GM11168 (cell line): ENCODE measurements around the gene FAM13C.
"Not testable (repeated sequence)": the region's sequence is repeated elsewhere in the genome, so short reads cannot be mapped to it uniquely, and the experiment has no call there.

ENCODE experiments used
- in situ Hi-C: fragments of 300-500 bp; cut with MboI; formaldehyde crosslinking; loops from one replicate; pipeline ENCODE4 v1.12.0; 2022; ENCODE audit warnings: low sequenced_read_pairs; ENCODE audit not compliant: unreplicated experiment

FAM13C gene

DNA sequence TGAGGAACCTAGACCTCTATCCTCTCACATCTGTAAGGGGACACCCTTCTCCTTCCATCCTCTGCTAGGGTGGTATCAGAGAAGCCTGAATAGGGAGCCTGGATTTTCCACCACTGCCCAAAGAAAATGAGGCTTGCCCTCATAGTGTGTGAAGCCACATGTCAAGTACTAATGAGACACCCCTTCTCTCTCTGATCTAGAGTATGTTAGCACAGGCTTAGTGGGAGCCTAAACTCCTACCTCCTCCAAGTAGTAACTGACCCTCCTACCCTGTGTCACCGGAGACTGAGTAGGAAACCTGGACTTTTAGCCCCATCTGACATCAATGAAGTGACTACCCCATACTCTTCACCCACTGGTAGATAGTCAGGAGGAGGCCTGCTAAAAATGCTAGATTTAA is 120.3 kb downstream of the FAM13C start:
- in situ Hi-C loops, result no loop called here

DNA sequence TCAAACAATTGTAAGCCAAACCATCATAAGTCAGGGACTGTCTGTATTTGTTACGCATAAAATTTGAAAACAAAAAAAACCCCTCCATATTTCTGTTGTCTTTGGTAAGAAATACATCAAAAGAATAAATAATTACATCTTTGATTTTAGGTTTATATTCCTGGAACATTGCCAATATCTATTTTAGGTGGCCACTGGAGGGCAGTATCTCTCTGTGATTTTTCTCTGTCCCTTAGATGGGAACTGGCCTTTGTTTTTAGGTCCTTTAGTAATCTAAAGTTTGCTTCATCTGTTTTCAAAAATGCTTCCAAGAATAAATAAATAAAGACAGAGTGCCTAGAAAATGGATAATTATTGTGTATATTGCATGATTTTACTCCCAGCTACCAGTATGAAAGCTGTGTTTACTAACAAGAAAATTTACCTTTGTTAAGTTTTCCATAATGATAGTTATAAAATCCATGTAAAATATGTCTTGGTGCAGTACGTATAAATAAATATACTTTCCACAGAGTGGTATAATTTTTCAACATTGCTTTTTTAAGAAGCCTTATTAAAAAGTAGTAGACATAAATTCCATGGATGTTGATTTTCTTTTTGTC is 121.7 kb downstream of the FAM13C start:
- in situ Hi-C loops, result no loop called here

- in situ Hi-C loops, result not testable (repeated sequence)
These were observed 123.2 kb downstream of the FAM13C start for GRCh38 chr10:59239108-59239507.

GRCh38 chr10:59237775-59238174 is 124.6 kb downstream of the FAM13C start:
- in situ Hi-C loops, result no loop called here

DNA sequence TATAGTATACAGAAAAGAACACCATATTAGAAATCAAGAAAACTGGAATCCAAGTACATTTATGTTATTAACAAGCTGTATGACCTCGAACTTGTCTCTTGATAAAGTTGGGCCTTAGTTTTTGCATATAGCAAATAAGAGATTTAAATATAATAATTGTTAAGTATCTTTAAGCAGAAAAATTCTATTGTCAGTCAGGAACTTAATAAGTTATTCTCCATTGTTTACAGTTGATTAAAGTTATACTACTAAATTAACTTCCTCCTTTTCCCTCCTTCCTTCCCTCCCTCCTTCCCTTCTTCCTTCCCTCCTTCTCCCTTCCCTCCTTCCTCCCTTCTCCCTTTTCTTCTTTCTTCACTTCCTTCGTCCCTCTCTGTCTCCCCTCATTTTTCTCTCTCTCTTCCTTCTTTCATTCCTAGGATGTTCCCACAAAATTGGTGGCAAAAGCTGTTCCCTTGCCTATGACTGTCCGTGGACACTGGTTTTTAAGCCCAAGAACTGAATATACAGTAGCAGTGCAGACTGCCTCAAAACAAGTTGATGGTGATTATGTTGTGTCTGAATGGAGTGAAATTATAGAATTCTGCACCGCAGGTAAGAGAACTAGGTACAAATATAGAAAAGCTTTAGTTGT is 126.2 kb downstream of the FAM13C start:
- in situ Hi-C loops, result no loop called here

DNA sequence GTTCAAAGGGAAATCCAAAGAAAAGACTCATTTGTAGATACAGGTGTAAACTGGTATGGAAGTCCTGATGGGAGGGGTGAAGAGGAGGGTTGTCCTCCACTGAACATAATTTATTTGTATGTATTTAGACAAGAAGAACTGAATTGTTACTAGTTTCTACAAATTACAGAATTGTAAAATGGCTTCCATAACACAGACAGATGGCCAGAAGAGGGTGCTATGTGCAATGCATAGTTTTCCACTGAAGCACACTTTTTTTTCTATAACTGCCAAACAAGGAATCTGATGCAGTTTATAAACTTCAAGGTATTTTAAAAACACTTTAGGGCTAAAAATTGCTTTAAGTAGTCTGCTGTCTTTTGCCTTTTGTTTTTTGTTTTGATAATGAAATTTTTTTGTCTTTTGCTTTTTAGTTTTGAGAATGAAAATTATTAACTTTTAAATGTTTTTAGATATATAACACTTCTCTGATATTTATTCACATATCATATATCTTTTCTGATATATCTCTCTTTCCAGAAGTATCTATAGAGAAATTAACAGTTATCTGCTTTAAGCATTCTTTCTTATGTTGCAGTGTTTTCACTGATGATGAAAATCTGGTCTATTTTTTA is 127.4 kb downstream of the FAM13C start:
- in situ Hi-C loops, result no loop called here

- in situ Hi-C loops, result no loop called here
These were observed 128.2 kb downstream of the FAM13C start for GRCh38 chr10:59234194-59234593.

DNA sequence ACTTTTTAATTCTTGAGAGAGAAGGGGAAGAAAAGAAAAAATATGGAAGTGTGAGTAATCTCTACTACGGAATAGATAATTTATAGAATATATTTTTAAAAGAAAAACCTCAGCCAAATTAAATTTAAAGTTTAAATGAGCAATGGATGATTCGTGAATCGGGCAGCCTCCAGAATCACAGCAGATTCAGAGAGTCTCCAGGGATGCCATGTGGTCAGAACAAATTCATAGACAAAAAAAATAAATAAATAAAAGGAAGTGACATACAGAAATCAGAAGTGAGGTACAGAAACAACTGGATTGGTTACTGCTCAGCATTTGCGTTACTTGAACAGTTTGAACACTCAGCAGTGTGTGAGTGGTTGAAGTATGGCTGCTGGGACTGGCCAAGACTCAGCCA is 132.9 kb downstream of the FAM13C start:
- in situ Hi-C loops, result no loop called here

GRCh38 chr10:59227136-59227673 is 135.1 kb downstream of the FAM13C start:
- in situ Hi-C loops, result no loop called here

DNA sequence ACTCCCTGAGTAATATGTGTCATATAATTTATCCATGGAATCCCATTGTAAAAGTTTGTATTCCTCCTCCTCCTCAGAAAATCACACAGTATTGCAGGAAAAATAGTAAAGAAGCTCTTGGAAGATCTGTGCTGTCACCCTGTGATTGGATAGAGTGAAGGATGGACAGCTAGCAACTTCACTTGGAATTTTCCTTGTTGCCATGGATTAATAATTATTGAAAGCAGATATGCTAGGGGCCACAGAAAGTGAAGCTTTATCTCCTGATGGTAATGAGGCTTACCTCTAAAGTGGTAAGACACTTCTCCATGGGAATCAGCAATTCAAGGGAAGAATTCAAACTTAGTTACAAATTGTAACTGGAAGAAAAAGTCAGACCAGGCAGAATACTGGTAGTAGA is 137.1 kb downstream of the FAM13C start:
- in situ Hi-C loops, result no loop called here

GRCh38 chr10:59223597-59223996 is 138.8 kb downstream of the FAM13C start:
- in situ Hi-C loops, result loop anchor here (25.0 kb wide), 1 partner anchor 286 kb away; no protein-coding TSS in a partner anchor

DNA sequence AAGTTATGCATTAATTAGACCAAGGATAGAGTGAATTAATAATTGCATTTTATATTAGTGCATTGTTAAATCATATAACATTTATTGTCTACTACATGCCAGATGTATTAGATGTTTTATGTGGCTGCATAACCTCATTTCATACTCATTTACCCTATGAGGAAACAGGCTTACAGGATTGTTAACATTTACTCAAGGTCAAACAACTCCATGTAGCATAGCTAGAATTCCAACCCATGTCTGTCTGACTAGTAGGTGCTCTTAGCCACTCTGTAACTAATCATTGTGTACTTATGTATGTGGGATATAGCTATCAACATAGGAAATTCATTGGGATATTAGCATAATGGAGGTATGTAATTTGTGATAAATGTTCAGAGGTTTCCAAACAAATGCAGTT is 139.6 kb downstream of the FAM13C start:
- in situ Hi-C loops, result loop anchor here (25.0 kb wide), 1 partner anchor 285 kb away; no protein-coding TSS in a partner anchor

DNA sequence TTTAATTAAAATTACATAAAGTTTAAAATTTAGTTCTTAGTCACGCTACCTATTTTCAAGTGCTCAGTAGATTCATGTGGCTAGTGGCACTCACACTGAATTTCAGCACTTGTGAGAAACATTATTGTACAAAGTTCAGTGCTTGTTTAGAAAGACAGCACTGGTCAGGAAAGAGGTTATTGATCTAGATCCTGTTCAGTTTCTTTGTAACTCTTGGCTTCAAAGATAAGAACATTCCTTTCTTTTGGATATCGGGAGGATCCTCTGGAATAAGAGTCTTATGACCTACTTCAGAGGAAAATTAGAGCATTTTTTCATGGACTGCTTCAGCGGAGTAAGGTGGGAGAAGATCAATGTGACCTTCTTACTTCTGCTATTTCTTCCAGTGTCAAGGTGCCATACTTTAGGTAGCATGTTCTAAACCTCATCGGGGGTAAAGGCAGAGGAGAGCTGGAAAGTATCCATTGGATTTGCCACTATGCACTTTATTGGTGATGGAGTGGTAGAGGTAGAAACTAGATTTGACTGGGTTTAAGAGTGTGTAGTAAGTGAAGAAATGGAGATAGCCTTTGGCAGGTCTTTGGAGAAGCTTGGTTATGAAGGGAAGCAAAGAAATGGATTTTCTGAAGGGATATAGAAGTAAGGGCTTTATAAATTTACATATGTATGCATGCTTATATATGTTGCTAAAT is 146.0 kb downstream of the FAM13C start:
- in situ Hi-C loops, result loop anchor here (25.0 kb wide), 1 partner anchor 279 kb away; no protein-coding TSS in a partner anchor

DNA sequence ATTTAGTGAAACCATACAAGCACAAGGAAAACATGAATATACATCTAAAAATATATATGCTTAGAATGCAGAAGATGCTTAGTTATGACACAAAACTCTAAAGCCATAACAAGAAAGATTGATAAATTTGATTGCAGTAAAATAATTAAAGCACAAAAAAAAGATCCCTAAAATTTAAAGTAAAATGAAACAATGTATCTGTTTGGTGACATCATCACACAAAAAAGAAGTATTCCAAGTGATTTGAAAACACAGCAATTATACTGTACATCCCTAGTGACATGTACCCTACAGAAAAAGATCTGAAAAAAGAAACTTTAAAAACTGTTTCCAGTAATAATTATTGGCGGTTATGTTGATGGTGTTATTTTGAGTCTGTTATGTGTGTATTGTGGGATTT is 148.2 kb downstream of the FAM13C start:
- in situ Hi-C loops, result loop anchor here (25.0 kb wide), 1 partner anchor 277 kb away; no protein-coding TSS in a partner anchor

GRCh38 chr10:59212301-59212798 is 150.0 kb downstream of the FAM13C start:
- in situ Hi-C loops, result loop anchor here (25.0 kb wide), 1 partner anchor 275 kb away; no protein-coding TSS in a partner anchor

DNA sequence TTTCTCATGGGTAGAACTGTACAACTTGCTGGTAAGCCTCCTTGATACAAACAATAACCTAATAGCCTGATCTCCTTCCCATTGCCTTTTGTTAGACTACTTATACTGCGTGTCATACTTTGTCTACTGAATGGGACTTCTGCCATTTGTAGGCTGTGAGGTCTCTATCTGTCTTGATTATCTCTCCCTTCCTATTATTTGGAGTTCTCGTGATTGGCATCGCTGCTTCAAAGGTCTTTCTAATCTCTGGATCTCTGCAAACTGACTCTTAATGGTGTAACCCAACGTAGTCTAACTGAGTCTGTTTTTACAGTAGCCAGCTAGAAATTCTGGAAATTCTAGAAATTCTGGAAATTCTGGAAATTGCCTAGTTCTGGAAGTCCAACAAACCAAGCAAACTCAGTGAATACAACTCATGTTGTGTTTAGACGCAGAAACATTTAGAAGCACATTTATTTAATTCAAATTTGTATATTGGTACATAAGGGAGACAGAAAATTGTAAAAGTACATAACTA is 156.1 kb downstream of the FAM13C start:
- in situ Hi-C loops, result loop anchor here (25.0 kb wide), 1 partner anchor 269 kb away; no protein-coding TSS in a partner anchor
